NT2/D1 (cell line): ENCODE data around the gene SNX27.

Experiments
- DNase-seq: peaks from one replicate; pipeline ENCODE4 v3.0.0-alpha.2; 2011; ENCODE audit warnings: low read depth, low spot score
- H3K27me3 ChIP-seq: 2 replicates; pipeline ENCODE4 v1.6.0; 2011; ENCODE audit warnings: mild to moderate bottlenecking; ENCODE audit not compliant: insufficient read length, insufficient read depth
- H3K36me3 ChIP-seq: 2 replicates; pipeline ENCODE4 v1.6.1; 2011; ENCODE audit warnings: mild to moderate bottlenecking, low read length, mixed read lengths; ENCODE audit not compliant: insufficient read depth, insufficient read length
- H3K4me1 ChIP-seq: 2 replicates; pipeline ENCODE4 v1.5.1; 2011; ENCODE audit not compliant: insufficient read depth, insufficient read length
- H3K4me3 ChIP-seq: 2 replicates; pipeline ENCODE4 v1.5.1; 2011; ENCODE audit warnings: low read depth; ENCODE audit not compliant: insufficient read length
- H3K9ac ChIP-seq: 2 replicates; pipeline ENCODE4 v1.6.0; 2011; ENCODE audit warnings: low read depth; ENCODE audit not compliant: insufficient read length
- H3K9me3 ChIP-seq: 2 replicates; pipeline ENCODE4 v1.5.1; 2011; ENCODE audit warnings: mild to moderate bottlenecking, low read length; ENCODE audit not compliant: insufficient read depth
- SUZ12 ChIP-seq: IDR thresholded peaks from 2 replicates; pipeline ENCODE4 v1.6.1; 2011; ENCODE audit not compliant: insufficient read length, insufficient read depth; ENCODE audit errors: extremely low read depth
- YY1 ChIP-seq: IDR thresholded peaks from 2 replicates; pipeline ENCODE4 v1.6.1; 2011; ENCODE audit not compliant: insufficient read length, insufficient read depth
- ZNF274 ChIP-seq: IDR thresholded peaks from 2 replicates; pipeline ENCODE4 v1.6.1; 2011; ENCODE audit warnings: mild to moderate bottlenecking, low read depth, low read length

The SNX27 gene

DNA sequence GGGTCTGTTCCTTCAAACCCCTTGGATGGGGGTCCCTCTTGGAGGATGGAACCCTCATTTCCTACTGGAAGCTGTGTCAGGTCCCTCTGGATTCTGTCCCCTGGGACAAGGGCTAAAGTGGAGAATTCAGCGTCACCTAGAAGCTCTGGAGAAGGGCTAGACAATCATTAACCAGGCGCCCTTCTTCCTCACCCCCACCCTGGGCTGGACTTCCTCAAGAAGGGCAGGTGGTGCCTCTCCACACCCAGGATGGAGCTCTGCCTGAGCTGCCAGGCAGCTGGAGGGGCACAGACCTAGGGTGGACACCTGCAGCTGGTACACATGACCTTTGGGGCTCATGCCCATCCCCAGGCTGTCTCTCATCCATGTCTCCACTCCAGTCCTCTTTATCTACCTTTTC lies 101.2 kb downstream of the SNX27 start:
- TF ChIP-seq SUZ12 (no peak), ZNF274 (no peak), YY1 (no peak)
- Histone ChIP-seq H3K36me3 (no peaks in the 10 kb centered on the region), H3K9me3 (no peaks in the 10 kb centered on the region), H3K4me3 (no peak overlapping the region), H3K4me1 (peaks cover 12% of the 10 kb centered on the region), H3K27me3 (peaks cover 14% of the 10 kb centered on the region), H3K9ac (no peak overlapping the region)
- no peak for DNase-seq

DNA sequence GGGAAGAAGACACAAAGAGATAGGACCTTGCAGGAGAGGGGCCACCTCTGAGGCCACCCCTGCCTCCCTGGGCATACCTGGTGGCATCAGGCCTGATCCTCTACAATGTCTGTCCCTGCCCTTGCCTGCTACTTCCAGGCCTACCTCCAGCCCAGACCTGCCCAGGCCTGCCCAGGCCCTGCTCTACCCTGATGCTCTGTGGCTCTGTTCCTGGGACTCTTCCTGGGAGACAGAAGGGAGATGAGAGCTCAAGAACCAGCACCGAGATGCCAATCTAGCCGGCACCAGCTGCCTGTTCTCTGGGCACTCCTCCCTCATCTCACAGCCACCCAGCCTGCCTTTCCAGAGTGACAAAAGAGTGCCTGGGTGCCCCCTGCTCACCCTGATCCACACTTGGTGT lies 102.0 kb downstream of the SNX27 start:
- H3K9ac ChIP-seq: no peak overlapping the region
- no peaks in the 10 kb centered on the region for H3K9me3 ChIP-seq
- H3K36me3 ChIP-seq: no peaks in the 10 kb centered on the region
- DNase-seq: no peak
- H3K27me3 ChIP-seq: peaks cover 22% of the 10 kb centered on the region
- H3K4me3 ChIP-seq: no peak overlapping the region
- H3K4me1 ChIP-seq: peaks cover 12% of the 10 kb centered on the region
- TF ChIP-seq ZNF274: no peak
- TF ChIP-seq SUZ12: no peak
- no peak for TF ChIP-seq YY1

DNA sequence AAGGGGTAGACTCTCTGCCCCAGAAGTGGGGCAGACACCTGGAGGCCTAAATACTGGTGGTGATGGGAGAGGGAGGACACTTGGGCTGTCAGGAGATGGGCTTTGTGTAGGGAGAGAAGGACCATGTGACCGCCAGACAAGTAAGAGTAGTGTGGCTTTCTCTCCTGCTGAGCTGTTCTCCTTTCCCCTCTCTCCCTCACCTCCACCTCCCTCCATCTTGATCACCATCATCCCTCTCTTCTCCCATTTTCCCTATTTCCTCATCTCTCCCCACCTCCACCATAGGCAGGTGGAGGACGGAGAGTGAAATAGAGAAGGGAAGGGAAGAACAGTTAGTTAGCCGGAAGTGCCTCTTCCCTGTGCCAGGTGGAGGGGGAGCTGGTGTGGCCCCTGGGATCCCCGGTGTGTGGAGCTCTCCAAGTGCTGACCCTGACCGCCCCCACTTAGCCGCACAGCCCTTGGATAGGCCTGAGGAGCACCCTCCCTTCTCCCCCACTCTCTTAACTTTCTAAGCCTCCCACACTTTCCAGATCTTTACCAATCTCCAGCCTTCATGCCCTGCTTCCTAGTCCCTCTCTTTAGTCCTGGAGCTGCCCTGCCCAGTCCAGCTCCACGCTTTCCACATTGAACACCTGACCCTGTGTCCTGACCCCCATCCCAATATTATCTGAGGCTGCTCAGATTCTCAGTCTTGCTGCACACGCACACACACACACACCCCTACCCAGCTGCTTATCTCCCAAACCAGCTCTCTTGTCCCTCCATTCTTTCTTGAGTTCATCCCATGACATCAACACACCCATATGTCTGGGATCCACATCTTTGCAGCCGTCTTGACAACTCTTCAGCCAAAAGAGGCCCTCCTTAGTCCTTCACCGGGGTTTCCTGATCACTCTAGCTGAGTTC lies 103.2 kb downstream of the SNX27 start:
- no peaks in the 10 kb centered on the region for H3K36me3 ChIP-seq
- no peak overlapping the region for H3K4me3 ChIP-seq
- H3K4me1 ChIP-seq: peaks cover 12% of the 10 kb centered on the region
- TF ChIP-seq YY1 (no peak), SUZ12 (no peak), ZNF274 (no peak)
- H3K9me3 ChIP-seq: no peaks in the 10 kb centered on the region
- H3K9ac ChIP-seq: no peak overlapping the region
- peaks cover 34% of the 10 kb centered on the region for H3K27me3 ChIP-seq
- no peak for DNase-seq

DNA sequence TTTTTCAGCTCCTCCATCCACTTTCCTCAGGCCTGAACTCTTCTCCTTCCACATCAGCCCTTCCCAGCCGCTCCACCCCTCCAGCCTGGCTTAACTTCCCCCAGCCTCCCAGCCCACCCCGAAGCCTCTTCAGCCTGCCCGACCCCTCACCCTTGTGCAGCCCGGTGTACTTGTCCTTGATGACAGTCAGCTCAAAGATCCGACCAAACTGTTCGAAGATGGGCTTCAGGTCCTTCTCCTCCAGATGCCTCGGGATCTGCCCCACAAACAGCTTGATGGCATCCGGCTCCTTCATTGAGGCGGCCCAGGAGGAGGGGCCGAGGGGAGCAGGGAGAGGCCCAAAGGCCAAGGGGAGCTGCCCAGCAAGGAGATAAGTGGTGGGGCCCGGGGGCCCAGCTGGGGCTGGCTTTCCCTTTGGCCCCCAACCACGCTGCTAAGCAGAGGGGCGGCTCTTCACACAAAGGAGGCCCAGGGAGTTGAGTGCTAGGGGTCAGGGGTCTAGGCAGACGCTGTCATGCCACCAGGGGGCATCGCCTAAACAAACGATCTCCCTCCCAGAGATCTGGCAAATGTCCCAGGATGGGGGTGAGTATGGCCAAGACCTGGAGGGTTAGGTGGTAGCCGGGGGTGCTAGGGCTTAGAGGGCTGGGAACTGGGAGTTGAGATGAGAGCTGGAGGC lies 104.0 kb downstream of the SNX27 start:
- TF ChIP-seq ZNF274 (no peak), YY1 (no peak), SUZ12 (no peak)
- Histone ChIP-seq H3K4me1 (peaks cover 11% of the 10 kb centered on the region), H3K9ac (no peak overlapping the region), H3K4me3 (peak overlapping the region; percentile 42), H3K9me3 (no peaks in the 10 kb centered on the region), H3K36me3 (no peaks in the 10 kb centered on the region), H3K27me3 (peaks cover 42% of the 10 kb centered on the region)
- DNase-seq: peak; percentile 30

DNA sequence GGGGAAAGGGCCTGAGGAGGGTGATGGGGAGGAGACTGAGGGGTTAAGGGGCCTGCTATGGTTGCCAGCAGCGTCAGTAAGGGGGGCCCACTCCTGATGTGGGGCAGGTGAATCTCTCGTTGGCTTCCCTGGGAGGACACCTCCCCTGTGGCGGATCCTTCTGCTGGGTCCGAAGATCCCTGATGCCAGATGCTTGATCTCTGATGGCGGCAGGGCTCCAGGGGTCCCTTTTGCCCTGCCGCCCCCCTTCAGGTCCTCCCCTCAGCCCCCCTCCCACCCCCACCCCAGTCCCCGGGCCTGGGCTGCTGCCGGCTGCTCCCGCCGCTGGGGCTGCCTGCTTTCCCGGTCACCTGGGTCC lies 104.5 kb downstream of the SNX27 start:
- H3K4me3 ChIP-seq: peak overlapping the region; percentile 42
- H3K27me3 ChIP-seq: peaks cover 43% of the 10 kb centered on the region
- no peaks in the 10 kb centered on the region for H3K9me3 ChIP-seq
- TF ChIP-seq SUZ12 (no peak), YY1 (no peak), ZNF274 (no peak)
- no peak overlapping the region for H3K9ac ChIP-seq
- no peaks in the 10 kb centered on the region for H3K36me3 ChIP-seq
- DNase-seq: no peak
- H3K4me1 ChIP-seq: peaks cover 7% of the 10 kb centered on the region

DNA sequence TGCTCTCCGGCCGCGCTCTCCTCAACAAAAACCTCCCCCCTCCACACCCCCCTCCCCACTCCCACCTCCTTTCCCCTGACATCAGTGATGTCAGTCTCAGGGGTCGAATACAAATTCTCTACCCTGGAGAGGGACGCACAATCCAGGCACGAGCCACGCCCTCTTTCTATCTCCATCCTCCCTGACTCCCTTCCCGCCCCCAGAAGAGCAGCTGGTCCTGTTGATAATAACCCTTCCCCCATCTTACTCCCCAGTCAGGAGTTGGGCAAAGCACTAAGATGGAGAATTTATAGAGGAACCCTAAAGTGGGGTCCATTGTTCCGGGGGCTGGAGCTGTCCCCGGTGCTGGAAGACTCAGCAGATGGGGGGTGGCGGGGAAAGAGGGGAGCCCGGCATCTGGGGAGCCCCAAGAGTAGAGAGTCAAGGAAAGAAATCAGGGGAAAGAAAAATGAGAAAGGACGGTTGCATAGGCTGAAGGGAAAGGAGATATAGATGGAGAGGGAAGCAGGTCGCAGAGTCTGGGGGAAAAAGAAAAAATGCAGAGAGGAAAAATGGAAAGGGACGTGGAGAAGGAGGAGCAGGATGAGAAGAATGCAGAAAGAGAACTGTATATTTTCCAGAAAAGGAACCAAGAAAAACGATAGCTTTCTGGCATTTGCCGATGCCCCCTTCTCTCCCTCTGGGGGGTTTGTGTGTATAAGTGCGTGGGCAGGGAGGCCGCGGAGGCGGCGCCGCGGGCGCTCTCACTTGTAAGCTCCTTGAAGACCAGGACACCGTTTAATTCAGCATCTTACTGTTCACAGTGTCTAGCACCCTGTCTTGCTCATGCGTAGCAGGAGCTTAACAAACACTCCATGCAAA lies 105.2 kb downstream of the SNX27 start, which contains the start of gene CELF3:
Gene CELF3, minus strand, starts transcription at position 33 of the 861 bp plus-strand sequence. CDS start 783 bp downstream, outside the sequence.
- Histone ChIP-seq H3K9me3 (no peaks in the 10 kb centered on the region), H3K4me1 (peaks cover 7% of the 10 kb centered on the region), H3K36me3 (no peaks in the 10 kb centered on the region), H3K9ac (no peak within 1 kb of the TSS), H3K4me3 (peak within 1 kb of the TSS; percentile 42), H3K27me3 (peaks cover 50% of the 10 kb centered on the region)
- peak; percentile 85 for TF ChIP-seq SUZ12
- TF ChIP-seq ZNF274: no peak
- peak; percentile 52 for DNase-seq

DNA sequence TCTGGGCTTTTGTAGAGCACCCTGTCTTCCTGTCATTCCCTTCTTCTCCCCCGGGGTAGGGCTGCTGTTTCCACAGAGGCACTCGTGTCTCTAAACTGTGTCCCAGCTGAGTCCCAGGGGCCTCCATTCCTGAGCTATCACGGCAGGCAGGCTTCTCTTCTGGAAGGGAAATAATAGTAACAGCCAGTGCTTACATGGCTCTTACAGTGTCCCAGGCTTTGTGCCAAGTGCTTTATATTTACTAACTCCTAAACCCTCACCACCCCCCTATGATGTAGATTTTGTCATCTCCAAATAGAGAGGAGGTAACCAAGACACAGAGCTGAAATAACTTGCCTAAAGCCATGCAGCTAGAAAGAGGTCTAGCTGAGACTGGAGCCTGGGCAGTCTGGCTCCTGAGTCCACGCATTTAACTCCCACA lies 106.2 kb downstream of the SNX27 start:
- TF ChIP-seq YY1: no peak
- TF ChIP-seq ZNF274: no peak
- TF ChIP-seq SUZ12: no peak
- Histone ChIP-seq H3K27me3 (peaks cover 60% of the 10 kb centered on the region), H3K9me3 (no peaks in the 10 kb centered on the region), H3K36me3 (no peaks in the 10 kb centered on the region), H3K4me1 (peaks cover 7% of the 10 kb centered on the region), H3K9ac (no peak overlapping the region), H3K4me3 (no peak overlapping the region)
- no peak for DNase-seq
